BLaER1 treated with 17β-estradiol and CSF1 and Interleukin-3, amounts not matched to agents 10 nM and 100 nM (cell line): ENCODE data around the gene NRIP3.
A peak's percentile ranks its signal among the peaks of the same experiment; 100 is the strongest.
"Not testable (repeated sequence)": the region's sequence is repeated elsewhere in the genome, so short reads cannot be mapped to it uniquely, and the experiment has no call there.

Source experiments
- H3K27ac ChIP-seq, 11 experiments: shearing (Covaris generic); formaldehyde crosslinking; 2 replicates each; pipeline ENCODE4 v1.8.1; 2022
- H3K27me3 ChIP-seq, 11 experiments: shearing (Covaris generic); formaldehyde crosslinking; 2 replicates each; pipeline ENCODE4 v1.8.1; 2022
- H3K36me3 ChIP-seq, 11 experiments: shearing (Covaris generic); formaldehyde crosslinking; 2 replicates each; pipeline ENCODE4 v1.8.1; 2022
- H3K4me1 ChIP-seq, 10 experiments: shearing (Covaris generic); formaldehyde crosslinking; 2 replicates each; pipeline ENCODE4 v1.8.1; 2022
- H3K4me2 ChIP-seq, 11 experiments: shearing (Covaris generic); formaldehyde crosslinking; 2 replicates each; pipeline ENCODE4 v1.8.1; 2022
- H3K4me3 ChIP-seq, 10 experiments: shearing (Covaris generic); formaldehyde crosslinking; 2 replicates each; pipeline ENCODE4 v1.8.1; 2022
- H3K9ac ChIP-seq, 11 experiments: shearing (Covaris generic); formaldehyde crosslinking; 2 replicates each; pipeline ENCODE4 v1.8.1; 2022
- H3K9me3 ChIP-seq, 11 experiments: shearing (Covaris generic); formaldehyde crosslinking; replicated peaks in 1 of 11; 2 replicates each; pipeline ENCODE4 v1.8.1; 2022
- H4K20me1 ChIP-seq, 11 experiments: shearing (Covaris generic); formaldehyde crosslinking; 2 replicates each; pipeline ENCODE4 v1.8.1; 2022
- Cebpa-rat ChIP-seq, 11 experiments: shearing (Covaris generic); IDR thresholded peaks; 2 replicates each; pipeline ENCODE4 v1.8.1; 2022

The NRIP3 gene

GRCh38 chr11:9022961-9023680, 19.3 kb upstream of the NRIP3 start:
- Histone ChIP-seq H3K36me3 (no peaks in the 10 kb centered on the region), H3K4me3 (no peak overlapping the region), H3K27me3 (no peaks in the 10 kb centered on the region), H3K9ac (no peak overlapping the region), H3K4me1 (peaks cover 0 to 17% (median under 1%) of the 10 kb centered on the region in 10 experiments; a peak in 9 of 20 replicates), H3K27ac (no peak overlapping the region), H4K20me1 (no peaks in the 10 kb centered on the region), H3K9me3 (no peaks in the 10 kb centered on the region), H3K4me2 (peak overlapping the region in 2 of 11 experiments; percentile 31 to 43; a peak in 3 of 22 replicates)
- TF ChIP-seq Cebpa-rat (IDR thresholded peaks at IDR 0.05), result no peak

- H3K4me1 ChIP-seq, result peaks cover 0 to 39% (median 14%) of the 10 kb centered on the region in 10 experiments; a peak in 18 of 20 replicates
- H3K9me3 ChIP-seq, result no peaks in the 10 kb centered on the region
- no peak overlapping the region for H3K9ac ChIP-seq
- H3K27me3 ChIP-seq, result no peaks in the 10 kb centered on the region
- no peak overlapping the region for H3K4me2 ChIP-seq
- H3K36me3 ChIP-seq, result no peaks in the 10 kb centered on the region
- no peak overlapping the region for H3K4me3 ChIP-seq
- H4K20me1 ChIP-seq, result no peaks in the 10 kb centered on the region
- H3K27ac ChIP-seq, result no peak overlapping the region
- TF ChIP-seq Cebpa-rat (IDR thresholded peaks at IDR 0.05), result no peak
These were observed 17.1 kb upstream of the NRIP3 start for GRCh38 chr11:9020916-9021315.

GRCh38 chr11:9019861-9020260, 16.1 kb upstream of the NRIP3 start:
- H3K27me3 ChIP-seq, result no peaks in the 10 kb centered on the region
- H3K36me3 ChIP-seq, result no peaks in the 10 kb centered on the region
- H3K4me3 ChIP-seq, result no peak overlapping the region
- H4K20me1 ChIP-seq, result no peaks in the 10 kb centered on the region
- peaks cover 0 to 42% (median 14%) of the 10 kb centered on the region in 10 experiments; a peak in 18 of 20 replicates for H3K4me1 ChIP-seq
- no peak overlapping the region for H3K9ac ChIP-seq
- no peaks in the 10 kb centered on the region for H3K9me3 ChIP-seq
- H3K4me2 ChIP-seq, result no peak overlapping the region
- TF ChIP-seq Cebpa-rat (IDR thresholded peaks at IDR 0.05), result no peak
- no peak overlapping the region for H3K27ac ChIP-seq

GRCh38 chr11:9017773-9018172, 14.0 kb upstream of the NRIP3 start:
- Histone ChIP-seq H3K36me3 (no peaks in the 10 kb centered on the region), H3K9me3 (no peaks in the 10 kb centered on the region), H3K27me3 (no peaks in the 10 kb centered on the region), H3K9ac (no peak overlapping the region), H3K4me1 (peaks cover 0 to 36% (median 14%) of the 10 kb centered on the region in 10 experiments; a peak in 18 of 20 replicates), H3K4me2 (peak overlapping the region in 10 of 11 experiments; percentile 23 to 67 (median 52); a peak in 16 of 22 replicates), H3K27ac (peak overlapping the region in 4 of 11 experiments; percentile 20 to 49 (median 40); a peak in 6 of 22 replicates), H4K20me1 (no peaks in the 10 kb centered on the region), H3K4me3 (no peak overlapping the region)
- no peak for TF ChIP-seq Cebpa-rat (IDR thresholded peaks at IDR 0.05)

GRCh38 chr11:9016916-9017642, 13.3 kb upstream of the NRIP3 start:
- Histone ChIP-seq H3K27me3 (no peaks in the 10 kb centered on the region), H3K9ac (no peak overlapping the region), H3K4me3 (no peak overlapping the region), H3K4me1 (peaks cover 0 to 30% (median 14%) of the 10 kb centered on the region in 10 experiments; a peak in 18 of 20 replicates), H3K9me3 (no peaks in the 10 kb centered on the region), H3K36me3 (no peaks in the 10 kb centered on the region), H3K27ac (peak overlapping the region in 5 of 11 experiments; percentile 20 to 49 (median 35); a peak in 6 of 22 replicates), H4K20me1 (no peaks in the 10 kb centered on the region), H3K4me2 (peak overlapping the region; percentile 22 to 67 (median 48); a peak in 19 of 22 replicates)
- no peak for TF ChIP-seq Cebpa-rat (IDR thresholded peaks at IDR 0.05)

- H3K9me3 ChIP-seq, result no peaks in the 10 kb centered on the region
- no peak overlapping the region for H3K4me3 ChIP-seq
- H3K36me3 ChIP-seq, result no peaks in the 10 kb centered on the region
- no peak overlapping the region for H3K27ac ChIP-seq
- H4K20me1 ChIP-seq, result no peaks in the 10 kb centered on the region
- no peak overlapping the region for H3K9ac ChIP-seq
- H3K4me2 ChIP-seq, result peak overlapping the region in 2 of 11 experiments; percentile 48 to 60; a peak in 2 of 22 replicates
- peaks cover 0 to 30% (median 14%) of the 10 kb centered on the region in 10 experiments; a peak in 18 of 20 replicates for H3K4me1 ChIP-seq
- H3K27me3 ChIP-seq, result no peaks in the 10 kb centered on the region
- TF ChIP-seq Cebpa-rat (IDR thresholded peaks at IDR 0.05), result no peak
These were observed 11.9 kb upstream of the NRIP3 start for GRCh38 chr11:9015677-9016076.

GRCh38 chr11:9014826-9015225, 11.0 kb upstream of the NRIP3 start:
- no peak overlapping the region for H3K4me2 ChIP-seq
- H3K9me3 ChIP-seq, result peaks cover 0 to 5% (median 0%) of the 10 kb centered on the region in 11 experiments; a peak in 1 of 22 replicates
- H3K36me3 ChIP-seq, result no peaks in the 10 kb centered on the region
- no peak overlapping the region for H3K27ac ChIP-seq
- peaks cover 0 to 30% (median 14%) of the 10 kb centered on the region in 10 experiments; a peak in 18 of 20 replicates for H3K4me1 ChIP-seq
- no peak overlapping the region for H3K4me3 ChIP-seq
- no peaks in the 10 kb centered on the region for H3K27me3 ChIP-seq
- no peaks in the 10 kb centered on the region for H4K20me1 ChIP-seq
- no peak overlapping the region for H3K9ac ChIP-seq
- no peak for TF ChIP-seq Cebpa-rat (IDR thresholded peaks at IDR 0.05)

GRCh38 chr11:9013373-9013772, 9.6 kb upstream of the NRIP3 start:
- H3K4me3 ChIP-seq, result no peak overlapping the region
- peaks cover 0 to 6% (median 0%) of the 10 kb centered on the region in 11 experiments; a peak in 1 of 22 replicates for H3K9me3 ChIP-seq
- no peak overlapping the region for H3K27ac ChIP-seq
- no peaks in the 10 kb centered on the region for H3K36me3 ChIP-seq
- peaks cover 0 to 28% (median 14%) of the 10 kb centered on the region in 10 experiments; a peak in 18 of 20 replicates for H3K4me1 ChIP-seq
- H4K20me1 ChIP-seq, result no peaks in the 10 kb centered on the region
- H3K4me2 ChIP-seq, result no peak overlapping the region
- no peaks in the 10 kb centered on the region for H3K27me3 ChIP-seq
- H3K9ac ChIP-seq, result no peak overlapping the region
- TF ChIP-seq Cebpa-rat (IDR thresholded peaks at IDR 0.05), result no peak

- H3K9me3 ChIP-seq, H4K20me1 ChIP-seq, H3K36me3 ChIP-seq, H3K4me2 ChIP-seq, H3K4me1 ChIP-seq, H3K9ac ChIP-seq, H3K4me3 ChIP-seq, H3K27ac ChIP-seq: not testable (repeated sequence)
- peaks cover 18 to 29% (median 23%) of the 10 kb centered on the region in 11 experiments for H3K27me3 ChIP-seq
These were observed 5.7 kb upstream of the NRIP3 start for GRCh38 chr11:9009538-9009937.
